Trophoblast cell (in vitro differentiated cells and primary cell): Measurements from ENCODE around the gene KANSL1L.

ENCODE experiments used
- DNase-seq, 2 donors: peaks; one replicate each; pipeline ENCODE4 v3.0.0-alpha.2; 2016
- H2AFZ ChIP-seq: 2 replicates; pipeline ENCODE4 v1.6.1; 2013; ENCODE audit warnings: low read length, moderate library complexity, mild to moderate bottlenecking; ENCODE audit not compliant: insufficient read depth, poor library complexity
- H2AK5ac ChIP-seq: 2 replicates; pipeline ENCODE4 v1.6.1; 2013; ENCODE audit warnings: mild to moderate bottlenecking, low read length
- H2BK120ac ChIP-seq: 2 replicates; pipeline ENCODE4 v1.6.1; 2013; ENCODE audit warnings: low read length, mild to moderate bottlenecking, moderate library complexity; ENCODE audit not compliant: insufficient read depth, poor library complexity
- H2BK12ac ChIP-seq: 2 replicates; pipeline ENCODE4 v1.6.1; 2013; ENCODE audit warnings: mild to moderate bottlenecking, low read length, moderate library complexity
- H2BK5ac ChIP-seq: 2 replicates; pipeline ENCODE4 v1.6.1; 2013; ENCODE audit warnings: low read length, low read depth, moderate library complexity, mild to moderate bottlenecking; ENCODE audit not compliant: poor library complexity
- H3K14ac ChIP-seq: 2 replicates; pipeline ENCODE4 v1.6.1; 2013; ENCODE audit warnings: mild to moderate bottlenecking, low read length
- H3K18ac ChIP-seq: 2 replicates; pipeline ENCODE4 v1.6.1; 2013; ENCODE audit warnings: mild to moderate bottlenecking, low read length
- H3K23ac ChIP-seq: 2 replicates; pipeline ENCODE4 v1.6.1; 2013; ENCODE audit warnings: low read length
- H3K27ac ChIP-seq: 2 replicates; pipeline ENCODE4 v1.5.1; 2013; ENCODE audit warnings: low read depth, mild to moderate bottlenecking, inconsistent platforms, low read length, moderate library complexity
- H3K27me3 ChIP-seq: 2 replicates; pipeline ENCODE4 v1.6.1; 2013; ENCODE audit warnings: inconsistent platforms, mild to moderate bottlenecking, low read length, moderate library complexity; ENCODE audit not compliant: insufficient read depth
- H3K36me3 ChIP-seq, 2 experiments: 1 replicate in 1 of 2; 2 replicates in 1 of 2; pipeline ENCODE4 v1.6.1; 2013; ENCODE audit warnings: low read length in 2 of 2, mild to moderate bottlenecking in 2 of 2, moderate library complexity in 1 of 2; ENCODE audit not compliant: insufficient read depth in 2 of 2, control insufficient read depth in 1 of 2
- H3K4ac ChIP-seq: 2 replicates; pipeline ENCODE4 v1.6.1; 2013; ENCODE audit warnings: low read depth, mild to moderate bottlenecking, low read length, moderate library complexity
- H3K4me1 ChIP-seq, 2 experiments: 1 replicate in 1 of 2; 2 replicates in 1 of 2; pipeline ENCODE4 v1.6.1; 2013; ENCODE audit warnings: low read length in 2 of 2, mild to moderate bottlenecking in 2 of 2, moderate library complexity in 1 of 2; ENCODE audit not compliant: insufficient read depth in 2 of 2, control insufficient read depth in 1 of 2
- H3K4me2 ChIP-seq: 2 replicates; pipeline ENCODE4 v1.6.1; 2013; ENCODE audit warnings: inconsistent platforms, mild to moderate bottlenecking, low read length, moderate library complexity
- H3K4me3 ChIP-seq: 2 replicates; pipeline ENCODE4 v1.5.1; 2013; ENCODE audit warnings: mild to moderate bottlenecking, low read depth, low read length, inconsistent platforms
- H3K79me1 ChIP-seq: one replicate; pipeline ENCODE4 v1.6.1; 2013; ENCODE audit warnings: low read length
- H3K79me2 ChIP-seq: 2 replicates; pipeline ENCODE4 v1.6.1; 2013; ENCODE audit warnings: low read length, mild to moderate bottlenecking; ENCODE audit not compliant: control insufficient read depth, insufficient read depth, poor library complexity
- H3K9ac ChIP-seq: 2 replicates; pipeline ENCODE4 v1.6.1; 2013; ENCODE audit warnings: mild to moderate bottlenecking, low read length
- H3K9me3 ChIP-seq: 2 replicates; pipeline ENCODE4 v1.6.1; 2013; ENCODE audit warnings: low read depth, mild to moderate bottlenecking, control low read depth, inconsistent platforms, low read length; ENCODE audit not compliant: insufficient read depth
- H4K12ac ChIP-seq: 2 replicates; pipeline ENCODE4 v1.6.1; 2013; ENCODE audit warnings: low read depth, mild to moderate bottlenecking, low read length, moderate library complexity
- H4K8ac ChIP-seq: 2 replicates; pipeline ENCODE4 v1.6.1; 2013; ENCODE audit warnings: low read depth, mild to moderate bottlenecking, low read length, moderate library complexity
- H4K91ac ChIP-seq: one replicate; pipeline ENCODE4 v1.6.1; 2013; ENCODE audit warnings: low read depth, mild to moderate bottlenecking, low read length, moderate library complexity
- WGBS: extraction: QIAGEN DNeasy Blood & Tissue Kit; methylation state at CpG from one replicate; pipeline ENCODE4 v1.1.7; 2013; ENCODE audit warnings: missing lambda C conversion rate; ENCODE audit not compliant: insufficient read length, insufficient coverage; ENCODE audit errors: extremely low coverage; 5-methylcytosine and 5-hydroxymethylcytosine counted together

Gene KANSL1L

DNA sequence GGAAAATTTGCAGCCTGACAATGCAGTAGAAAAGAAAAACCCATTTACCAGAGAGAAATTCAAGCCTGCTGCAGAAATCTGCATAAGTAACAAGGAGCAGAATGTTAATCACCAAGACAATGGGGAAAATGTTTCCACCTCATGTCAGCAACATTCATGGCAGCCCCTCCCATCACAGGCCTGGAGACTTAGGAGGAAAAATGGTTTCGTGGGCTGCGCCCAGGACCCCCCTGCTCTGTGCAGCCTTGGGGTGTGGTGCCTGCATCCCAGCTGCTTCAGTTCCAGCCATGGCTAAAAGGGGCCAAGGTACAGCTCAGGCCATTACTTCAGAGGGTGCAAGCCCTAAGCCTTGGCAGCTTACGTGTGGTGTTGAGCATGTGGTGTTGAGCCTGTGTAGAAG, 115.4 kb downstream of the KANSL1L start:
- Histone ChIP-seq H3K4me3 (no peak overlapping the region), H2BK120ac (no peak overlapping the region), H2BK5ac (no peak overlapping the region), H2AFZ (no peak overlapping the region), H4K12ac (no peak overlapping the region), H2BK12ac (no peak overlapping the region), H3K79me1 (no peaks in the 10 kb centered on the region), H3K9me3 (peaks cover 3% of the 10 kb centered on the region), H3K23ac (no peak overlapping the region), H3K36me3 (peaks cover 7% of the 10 kb centered on the region in 2 experiments), H4K91ac (no peak overlapping the region), H2AK5ac (no peak overlapping the region), H4K8ac (no peak overlapping the region), H3K14ac (no peak overlapping the region), H3K4me2 (no peak overlapping the region), H3K18ac (no peak overlapping the region), H3K9ac (no peak overlapping the region), H3K4ac (no peak overlapping the region), H3K27ac (no peak overlapping the region), H3K79me2 (no peaks in the 10 kb centered on the region), H3K4me1 (no peaks in the 10 kb centered on the region), H3K27me3 (no peaks in the 10 kb centered on the region)
- DNase-seq: no peak
- WGBS: no CpG with 5 or more reads among the region's 3 CpGs

DNA sequence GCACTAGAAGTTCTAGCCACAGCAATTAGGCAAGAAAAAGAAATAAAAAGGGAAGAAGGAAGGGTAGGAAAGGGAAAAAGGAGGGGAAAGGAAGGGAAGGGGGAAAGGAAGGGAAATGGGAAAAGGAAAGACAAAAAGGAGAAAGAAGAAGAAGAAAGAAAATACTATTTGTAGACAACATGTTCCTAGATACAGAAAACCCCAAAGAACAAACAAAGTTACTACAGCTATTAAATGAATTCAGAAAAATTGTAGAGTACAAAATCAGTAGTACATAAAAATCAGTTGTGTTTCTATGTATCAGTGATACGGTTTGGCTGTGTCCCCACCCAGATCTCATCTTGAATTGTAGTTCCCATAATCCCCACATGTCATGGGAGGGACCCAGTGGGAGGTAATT, 116.5 kb downstream of the KANSL1L start:
- H3K4ac ChIP-seq: no peak overlapping the region
- no peak overlapping the region for H3K23ac ChIP-seq
- no peak overlapping the region for H2BK12ac ChIP-seq
- H3K4me1 ChIP-seq: no peaks in the 10 kb centered on the region
- no peak for DNase-seq
- H3K4me2 ChIP-seq: no peak overlapping the region
- no peak overlapping the region for H4K91ac ChIP-seq
- peaks cover 7% of the 10 kb centered on the region in 2 experiments for H3K36me3 ChIP-seq
- no peak overlapping the region for H3K14ac ChIP-seq
- H2BK5ac ChIP-seq: no peak overlapping the region
- peaks cover 3% of the 10 kb centered on the region for H3K9me3 ChIP-seq
- no peak overlapping the region for H2AK5ac ChIP-seq
- H3K27me3 ChIP-seq: no peaks in the 10 kb centered on the region
- no peaks in the 10 kb centered on the region for H3K79me1 ChIP-seq
- H4K12ac ChIP-seq: no peak overlapping the region
- no peak overlapping the region for H3K27ac ChIP-seq
- H3K18ac ChIP-seq: no peak overlapping the region
- H3K9ac ChIP-seq: no peak overlapping the region
- no peak overlapping the region for H2AFZ ChIP-seq
- H4K8ac ChIP-seq: no peak overlapping the region
- WGBS: no CpG with 5 or more reads among the region's 1 CpG
- H3K79me2 ChIP-seq: no peaks in the 10 kb centered on the region
- H3K4me3 ChIP-seq: no peak overlapping the region
- no peak overlapping the region for H2BK120ac ChIP-seq

DNA sequence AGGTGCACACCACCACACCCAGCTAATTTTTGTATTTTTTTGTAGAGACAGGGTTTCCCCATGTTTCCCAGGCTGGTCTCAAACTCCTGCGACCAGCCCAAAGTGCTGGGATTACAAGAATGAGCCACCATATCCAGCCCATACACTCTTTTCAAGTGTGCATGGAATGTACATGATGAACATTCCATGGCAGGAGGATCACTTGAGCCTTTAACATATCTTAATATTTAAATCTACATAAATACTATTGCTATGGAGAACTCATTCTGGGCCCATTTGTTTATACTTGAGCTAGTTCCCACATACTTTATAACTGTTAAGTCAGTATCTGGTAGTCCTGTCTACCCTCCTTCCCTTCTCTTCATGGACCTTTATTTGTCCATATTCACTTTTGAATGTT, 120.3 kb downstream of the KANSL1L start:
- Histone ChIP-seq H3K23ac (no peak overlapping the region), H3K79me2 (no peaks in the 10 kb centered on the region), H3K4me1 (no peaks in the 10 kb centered on the region), H3K14ac (no peak overlapping the region), H3K4ac (no peak overlapping the region), H3K9me3 (peaks cover 1% of the 10 kb centered on the region), H3K79me1 (no peaks in the 10 kb centered on the region), H3K36me3 (peaks cover 1 to 2% of the 10 kb centered on the region in 2 experiments), H3K9ac (no peak overlapping the region), H3K18ac (no peak overlapping the region), H3K27me3 (no peaks in the 10 kb centered on the region), H2BK12ac (no peak overlapping the region), H2AFZ (no peak overlapping the region), H4K12ac (no peak overlapping the region), H4K91ac (no peak overlapping the region), H2AK5ac (no peak overlapping the region), H3K4me2 (no peak overlapping the region), H2BK120ac (no peak overlapping the region), H3K4me3 (no peak overlapping the region), H3K27ac (no peak overlapping the region), H2BK5ac (no peak overlapping the region), H4K8ac (no peak overlapping the region)
- WGBS: no CpG with 5 or more reads among the region's 1 CpG
- DNase-seq: peak in 1 of 2 donors; percentile 8

DNA sequence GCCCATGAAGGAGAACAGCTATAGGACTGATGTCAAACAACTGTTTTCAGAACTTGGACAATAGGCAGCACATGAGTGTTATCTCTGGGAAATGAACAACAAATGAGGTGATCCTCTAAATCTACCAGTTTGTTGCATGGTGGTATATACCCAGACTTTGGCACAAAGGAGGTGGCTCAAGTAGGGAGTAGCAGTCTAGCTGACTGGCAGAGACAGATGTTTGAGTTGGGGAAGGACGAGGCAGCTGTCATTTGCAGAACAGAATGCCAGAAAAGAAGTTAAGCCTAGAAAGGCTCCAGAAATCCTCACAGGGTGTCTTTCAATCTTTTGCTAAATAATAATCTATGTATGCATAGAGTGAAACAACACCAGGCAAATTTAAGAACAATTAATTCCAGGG, 121.4 kb downstream of the KANSL1L start:
- Histone ChIP-seq H4K12ac (no peak overlapping the region), H3K27ac (no peak overlapping the region), H3K9me3 (no peaks in the 10 kb centered on the region), H3K23ac (peak overlapping the region; percentile 53), H3K4ac (no peak overlapping the region), H2BK12ac (no peak overlapping the region), H2AFZ (no peak overlapping the region), H3K27me3 (no peaks in the 10 kb centered on the region), H2BK120ac (no peak overlapping the region), H3K36me3 (no peaks in the 10 kb centered on the region), H3K14ac (no peak overlapping the region), H2BK5ac (no peak overlapping the region), H3K18ac (no peak overlapping the region), H2AK5ac (no peak overlapping the region), H3K9ac (no peak overlapping the region), H3K4me2 (no peak overlapping the region), H3K79me2 (no peaks in the 10 kb centered on the region), H3K4me1 (no peaks in the 10 kb centered on the region), H4K8ac (no peak overlapping the region), H3K4me3 (no peak overlapping the region), H4K91ac (no peak overlapping the region), H3K79me1 (no peaks in the 10 kb centered on the region)
- DNase-seq: no peak
- no CpG with 5 or more reads among the region's 1 CpG for WGBS
